Measurements from ENCODE around the gene FRY. TPM values are rescaled to one million over a fixed set of nuclear protein-coding genes. Genes with fewer than 3 reads are reported as not detected.

The FRY gene
- total RNA-seq, 2 experiments from 2014 or later, result 0.47 to 1.4 TPM

DNA sequence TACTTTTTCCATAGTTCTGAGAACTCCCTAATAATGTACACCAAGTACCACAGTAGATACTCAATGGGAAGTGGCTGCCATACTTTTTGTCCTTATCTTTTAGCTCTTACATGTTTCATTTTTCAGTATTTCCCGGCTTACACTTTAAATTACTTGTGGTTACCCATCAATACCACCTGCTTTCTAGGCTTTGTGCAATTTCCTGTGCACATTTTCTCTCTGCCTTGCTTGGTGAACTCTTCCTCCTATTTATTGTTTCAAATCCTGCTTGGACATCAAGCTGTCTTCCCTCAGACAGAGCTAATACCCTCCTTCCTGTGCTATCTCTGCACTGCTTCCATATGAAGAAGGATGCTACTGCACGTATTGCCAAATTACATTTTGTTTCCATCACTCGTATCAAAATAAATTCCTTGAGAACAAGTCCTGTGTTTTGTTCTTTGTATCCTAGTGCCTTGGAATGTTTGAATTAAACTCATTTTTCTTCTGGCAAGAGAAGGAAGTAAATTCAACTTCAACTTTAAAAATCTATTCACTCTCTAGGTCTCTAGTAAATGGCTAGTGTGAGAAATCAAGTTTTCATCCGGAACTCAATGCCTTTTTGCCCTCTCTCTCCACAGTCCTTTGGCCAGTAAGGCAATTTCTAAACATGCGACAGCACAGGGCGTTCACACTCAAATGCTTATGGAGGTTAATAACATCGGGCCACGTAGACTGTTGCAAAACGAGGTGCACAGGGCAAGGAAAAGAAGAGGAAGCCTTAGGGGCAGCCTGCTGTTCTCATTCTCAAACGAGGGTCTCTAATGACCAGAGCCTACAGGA is 277.9 kb downstream of the FRY start:
- peaks cover 4% of the 10 kb centered on the region for H3K27me3 Mint-ChIP-seq (ENCODE audit: low read depth)
- DNase-seq (no peak), ATAC-seq (peak; percentile 43)
- no peaks in the 10 kb centered on the region for H3K36me3 Mint-ChIP-seq (ENCODE audit: low read depth)
- POLR2A ChIA-PET, result no interaction called here
- no peaks in the 10 kb centered on the region for H3K9me3 Mint-ChIP-seq (ENCODE audit: insufficient read depth)
- no peak overlapping the region for H3K4me3 Mint-ChIP-seq
- peak overlapping the region; percentile 28 for H3K27ac Mint-ChIP-seq
- CTCF ChIA-PET, result interaction anchor here (0.6 to 1.4 kb wide), 7 partner anchors 42 to 400 kb away, joined by 3 to 13 read pairs (median 3); no protein-coding TSS in a partner anchor
- H3K4me1 Mint-ChIP-seq (ENCODE audit: low read depth), result peaks cover 31% of the 10 kb centered on the region

GRCh38 chr13:32310134-32310706 is 278.6 kb downstream of the FRY start:
- ATAC-seq (peak; percentile 66), DNase-seq (peak; percentile 48)
- H3K27ac Mint-ChIP-seq, result no peak overlapping the region
- POLR2A ChIA-PET, result no interaction called here
- no peaks in the 10 kb centered on the region for H3K36me3 Mint-ChIP-seq (ENCODE audit: low read depth)
- H3K4me1 Mint-ChIP-seq (ENCODE audit: low read depth), result peaks cover 36% of the 10 kb centered on the region
- H3K27me3 Mint-ChIP-seq (ENCODE audit: low read depth), result peaks cover 4% of the 10 kb centered on the region
- CTCF ChIA-PET, result interaction anchor here (0.8 kb wide), 1 partner anchor 401 kb away, joined by 4 read pairs; no protein-coding TSS in a partner anchor
- H3K9me3 Mint-ChIP-seq (ENCODE audit: insufficient read depth), result no peaks in the 10 kb centered on the region
- no peak overlapping the region for H3K4me3 Mint-ChIP-seq

DNA sequence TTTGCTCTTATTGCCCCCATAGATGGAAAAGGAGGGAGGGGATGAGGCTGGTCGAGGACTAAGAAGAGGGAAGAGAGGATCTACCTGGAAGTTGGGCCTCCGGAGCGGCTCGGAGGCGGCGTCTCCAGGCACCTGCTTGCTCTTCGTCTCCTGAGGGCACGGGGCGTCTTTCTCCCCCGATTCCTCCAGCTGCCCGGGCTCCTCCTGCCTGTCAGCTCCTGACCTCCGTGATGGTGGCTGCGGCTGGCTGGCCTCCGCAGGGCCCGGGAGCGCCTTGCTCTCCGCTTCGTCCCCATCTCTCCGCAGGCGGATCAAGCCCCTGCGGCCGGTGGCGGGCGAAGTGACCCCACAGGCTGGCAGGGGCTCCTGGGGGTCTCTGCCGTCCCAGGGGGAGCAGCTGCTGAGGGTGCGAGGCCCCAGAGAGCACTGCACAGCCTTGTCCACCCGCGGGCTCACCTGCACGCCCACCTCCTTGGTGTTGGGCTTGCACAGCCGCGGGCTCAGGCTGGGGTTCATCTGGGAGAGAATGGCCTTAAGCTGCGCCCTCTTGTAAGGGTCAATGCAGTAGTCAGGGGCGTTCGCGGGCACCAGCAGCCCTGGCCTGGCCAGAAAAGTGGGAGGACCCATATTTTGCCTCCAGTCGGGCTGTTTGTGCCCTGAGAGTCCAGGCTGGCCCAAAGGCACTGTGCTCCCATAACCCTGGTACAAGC is 279.8 kb downstream of the FRY start:
- no peak for DNase-seq
- CTCF ChIA-PET, result interaction anchor here (0.8 to 1.1 kb wide), 3 partner anchors 43 to 402 kb away, joined by 4 to 6 read pairs (median 6); no protein-coding TSS in a partner anchor
- peaks cover 3% of the 10 kb centered on the region for H3K36me3 Mint-ChIP-seq (ENCODE audit: low read depth)
- H3K9me3 Mint-ChIP-seq (ENCODE audit: insufficient read depth), result no peaks in the 10 kb centered on the region
- no peak overlapping the region for H3K4me3 Mint-ChIP-seq
- POLR2A ChIA-PET, result interaction anchor here (0.8 kb wide), 1 partner anchor 14 kb away, joined by 3 read pairs; no protein-coding TSS in a partner anchor
- no peak overlapping the region for H3K27ac Mint-ChIP-seq
- no peak for ATAC-seq
- peaks cover under 1% of the 10 kb centered on the region for H3K27me3 Mint-ChIP-seq (ENCODE audit: low read depth)
- peaks cover 39% of the 10 kb centered on the region for H3K4me1 Mint-ChIP-seq (ENCODE audit: low read depth)

DNA sequence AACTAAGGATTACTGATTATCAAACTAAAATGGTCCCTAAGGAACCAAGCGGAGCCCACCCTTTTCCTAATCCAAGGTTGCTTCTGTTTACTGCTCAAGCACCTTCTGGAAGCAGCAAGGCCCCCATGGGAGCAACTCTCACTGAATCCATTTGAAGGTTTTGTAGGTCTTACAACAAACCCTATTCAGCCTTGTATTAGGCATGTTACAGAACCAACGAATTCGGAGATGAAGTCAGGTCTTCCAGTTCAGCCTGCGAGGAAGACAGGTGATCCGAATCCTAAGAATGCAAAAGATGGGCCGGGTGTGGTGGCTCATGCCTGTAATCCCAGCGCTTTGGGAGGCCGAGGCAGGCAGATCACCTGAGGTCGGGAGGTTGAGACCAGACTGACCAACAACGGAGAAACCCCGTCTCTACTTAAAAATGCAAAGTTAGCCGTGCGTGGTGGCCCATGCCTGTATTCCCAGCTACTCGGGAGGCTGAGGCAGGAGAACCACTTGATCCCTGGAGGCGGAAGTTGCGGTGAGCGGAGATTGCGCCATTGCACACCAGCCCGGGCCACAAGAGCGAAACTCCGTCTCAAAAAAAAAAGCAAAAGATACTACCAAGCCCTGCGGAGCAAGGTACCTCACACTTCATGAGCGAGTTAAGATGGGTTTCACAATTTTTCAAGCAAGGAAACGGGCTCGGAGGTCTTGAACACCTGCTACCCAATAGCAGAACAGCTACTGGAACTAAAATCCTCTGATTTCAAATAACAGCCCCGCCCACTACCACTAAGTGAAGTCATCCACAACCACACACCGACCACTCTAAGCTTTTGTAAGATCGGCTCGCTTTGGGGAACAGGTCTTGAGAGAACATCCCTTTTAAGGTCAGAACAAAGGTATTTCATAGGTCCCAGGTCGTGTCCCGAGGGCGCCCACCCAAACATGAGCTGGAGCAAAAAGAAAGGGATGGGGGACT is 283.0 kb downstream of the FRY start:
- DNase-seq (peak; percentile 84), ATAC-seq (peak; percentile 62)
- Mint-ChIP-seq H3K4me3 (peak overlapping the region; percentile 89), H3K4me1 (ENCODE audit: low read depth) (peaks cover 44% of the 10 kb centered on the region), H3K9me3 (ENCODE audit: insufficient read depth) (no peaks in the 10 kb centered on the region), H3K27ac (peak overlapping the region; percentile 99), H3K36me3 (ENCODE audit: low read depth) (peaks cover 17% of the 10 kb centered on the region), H3K27me3 (ENCODE audit: low read depth) (no peaks in the 10 kb centered on the region)
- POLR2A ChIA-PET, result interaction anchor here (0.5 to 3.0 kb wide), 40 partner anchors 9 to 1228 kb away, joined by 3 to 64 read pairs (median 4); partner anchors contain the start of genes FRY, N4BP2L1 and N4BP2L2
- CTCF ChIA-PET, result interaction anchor here (0.8 to 2.4 kb wide), 14 partner anchors 8 to 405 kb away, joined by 3 to 11 read pairs (median 4); partner anchors contain the start of gene N4BP2L1

DNA sequence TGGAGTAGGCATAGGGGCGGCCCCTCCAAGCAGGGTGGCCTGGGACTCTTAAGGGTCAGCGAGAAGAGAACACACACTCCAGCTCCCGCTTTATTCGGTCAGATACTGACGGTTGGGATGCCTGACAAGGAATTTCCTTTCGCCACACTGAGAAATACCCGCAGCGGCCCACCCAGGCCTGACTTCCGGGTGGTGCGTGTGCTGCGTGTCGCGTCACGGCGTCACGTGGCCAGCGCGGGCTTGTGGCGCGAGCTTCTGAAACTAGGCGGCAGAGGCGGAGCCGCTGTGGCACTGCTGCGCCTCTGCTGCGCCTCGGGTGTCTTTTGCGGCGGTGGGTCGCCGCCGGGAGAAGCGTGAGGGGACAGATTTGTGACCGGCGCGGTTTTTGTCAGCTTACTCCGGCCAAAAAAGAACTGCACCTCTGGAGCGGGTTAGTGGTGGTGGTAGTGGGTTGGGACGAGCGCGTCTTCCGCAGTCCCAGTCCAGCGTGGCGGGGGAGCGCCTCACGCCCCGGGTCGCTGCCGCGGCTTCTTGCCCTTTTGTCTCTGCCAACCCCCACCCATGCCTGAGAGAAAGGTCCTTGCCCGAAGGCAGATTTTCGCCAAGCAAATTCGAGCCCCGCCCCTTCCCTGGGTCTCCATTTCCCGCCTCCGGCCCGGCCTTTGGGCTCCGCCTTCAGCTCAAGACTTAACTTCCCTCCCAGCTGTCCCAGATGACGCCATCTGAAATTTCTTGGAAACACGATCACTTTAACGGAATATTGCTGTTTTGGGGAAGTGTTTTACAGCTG is 283.9 kb downstream of the FRY start, which contains the start of the genes BRCA2 and ZAR1L:
TSS of gene BRCA2 (plus strand) at position 271 of the 790 bp plus-strand sequence. CDS start 953 bp downstream, outside the sequence.
TSS of gene ZAR1L (minus strand) at position 126 of the 790 bp plus-strand sequence. CDS start 3,438 bp downstream, outside the sequence.
- peaks cover 41% of the 10 kb centered on the region for H3K4me1 Mint-ChIP-seq (ENCODE audit: low read depth)
- H3K27me3 Mint-ChIP-seq (ENCODE audit: low read depth), result no peaks in the 10 kb centered on the region
- POLR2A ChIA-PET, result interaction anchor here (0.5 to 3.0 kb wide), 45 partner anchors 8 to 1228 kb away, joined by 3 to 64 read pairs (median 4); partner anchors contain the start of genes FRY, N4BP2L1 and N4BP2L2
- H3K9me3 Mint-ChIP-seq (ENCODE audit: insufficient read depth), result no peaks in the 10 kb centered on the region
- peak; percentile 93 for DNase-seq
- peaks cover 25% of the 10 kb centered on the region for H3K36me3 Mint-ChIP-seq (ENCODE audit: low read depth)
- peak; percentile 92 for ATAC-seq
- H3K4me3 Mint-ChIP-seq, result peak within 1 kb of the TSS; percentile 89
- CTCF ChIA-PET, result interaction anchor here (0.8 to 2.4 kb wide), 15 partner anchors 8 to 405 kb away, joined by 3 to 11 read pairs (median 4); partner anchors contain the start of gene N4BP2L1
- peak within 1 kb of the TSS; percentile 99 for H3K27ac Mint-ChIP-seq

DNA sequence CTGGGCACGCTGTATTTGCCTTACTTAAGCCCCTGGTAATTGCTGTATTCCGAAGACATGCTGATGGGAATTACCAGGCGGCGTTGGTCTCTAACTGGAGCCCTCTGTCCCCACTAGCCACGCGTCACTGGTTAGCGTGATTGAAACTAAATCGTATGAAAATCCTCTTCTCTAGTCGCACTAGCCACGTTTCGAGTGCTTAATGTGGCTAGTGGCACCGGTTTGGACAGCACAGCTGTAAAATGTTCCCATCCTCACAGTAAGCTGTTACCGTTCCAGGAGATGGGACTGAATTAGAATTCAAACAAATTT is 284.4 kb downstream of the FRY start:
- CTCF ChIA-PET, result interaction anchor here (1.1 to 2.4 kb wide), 8 partner anchors 12 to 406 kb away, joined by 3 to 11 read pairs (median 4); no protein-coding TSS in a partner anchor
- no peak for DNase-seq
- Mint-ChIP-seq H3K9me3 (ENCODE audit: insufficient read depth) (no peaks in the 10 kb centered on the region), H3K36me3 (ENCODE audit: low read depth) (peaks cover 30% of the 10 kb centered on the region), H3K27ac (peak overlapping the region; percentile 99), H3K4me3 (peak overlapping the region; percentile 89), H3K4me1 (ENCODE audit: low read depth) (peaks cover 41% of the 10 kb centered on the region), H3K27me3 (ENCODE audit: low read depth) (no peaks in the 10 kb centered on the region)
- peak; percentile 40 for ATAC-seq
- POLR2A ChIA-PET, result interaction anchor here (0.5 to 3.0 kb wide), 15 partner anchors 11 to 1227 kb away, joined by 3 to 64 read pairs (median 4); partner anchors contain the start of genes N4BP2L1 and N4BP2L2

DNA sequence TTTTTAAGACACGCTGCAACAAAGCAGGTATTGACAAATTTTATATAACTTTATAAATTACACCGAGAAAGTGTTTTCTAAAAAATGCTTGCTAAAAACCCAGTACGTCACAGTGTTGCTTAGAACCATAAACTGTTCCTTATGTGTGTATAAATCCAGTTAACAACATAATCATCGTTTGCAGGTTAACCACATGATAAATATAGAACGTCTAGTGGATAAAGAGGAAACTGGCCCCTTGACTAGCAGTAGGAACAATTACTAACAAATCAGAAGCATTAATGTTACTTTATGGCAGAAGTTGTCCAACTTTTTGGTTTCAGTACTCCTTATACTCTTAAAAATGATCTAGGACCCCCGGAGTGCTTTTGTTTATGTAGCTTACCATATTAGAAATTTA is 284.9 kb downstream of the FRY start:
- Mint-ChIP-seq H3K36me3 (ENCODE audit: low read depth) (peaks cover 34% of the 10 kb centered on the region), H3K27me3 (ENCODE audit: low read depth) (no peaks in the 10 kb centered on the region), H3K9me3 (ENCODE audit: insufficient read depth) (no peaks in the 10 kb centered on the region), H3K4me3 (peak overlapping the region; percentile 89), H3K27ac (peak overlapping the region; percentile 99), H3K4me1 (ENCODE audit: low read depth) (peaks cover 44% of the 10 kb centered on the region)
- POLR2A ChIA-PET, result interaction anchor here (0.8 to 3.0 kb wide), 3 partner anchors 110 to 1225 kb away, joined by 3 to 64 read pairs (median 3); partner anchors contain the start of genes N4BP2L1 and N4BP2L2
- DNase-seq (no peak), ATAC-seq (no peak)
- CTCF ChIA-PET, result interaction anchor here (1.3 kb wide), 2 partner anchors 35 to 406 kb away, joined by 3 to 4 read pairs; no protein-coding TSS in a partner anchor

DNA sequence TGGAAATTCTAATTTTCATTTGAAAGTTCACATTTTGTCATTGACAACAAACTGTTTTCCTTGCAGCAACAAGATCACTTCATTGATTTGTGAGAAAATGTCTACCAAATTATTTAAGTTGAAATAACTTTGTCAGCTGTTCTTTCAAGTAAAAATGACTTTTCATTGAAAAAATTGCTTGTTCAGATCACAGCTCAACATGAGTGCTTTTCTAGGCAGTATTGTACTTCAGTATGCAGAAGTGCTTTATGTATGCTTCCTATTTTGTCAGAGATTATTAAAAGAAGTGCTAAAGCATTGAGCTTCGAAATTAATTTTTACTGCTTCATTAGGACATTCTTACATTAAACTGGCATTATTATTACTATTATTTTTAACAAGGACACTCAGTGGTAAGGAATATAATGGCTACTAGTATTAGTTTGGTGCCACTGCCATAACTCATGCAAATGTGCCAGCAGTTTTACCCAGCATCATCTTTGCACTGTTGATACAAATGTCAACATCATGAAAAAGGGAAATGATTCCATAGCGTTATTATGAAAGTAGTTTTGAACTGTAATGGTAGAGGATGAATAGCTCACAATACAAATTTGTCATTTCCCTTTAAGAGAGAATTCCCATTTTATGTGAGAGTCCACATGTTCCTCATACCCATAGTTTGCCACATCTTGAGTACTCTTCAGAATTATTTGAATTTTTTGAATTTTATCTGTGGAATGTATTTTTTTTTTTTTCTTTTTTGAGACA is 286.3 kb downstream of the FRY start:
- H3K4me3 Mint-ChIP-seq, result peak overlapping the region; percentile 24
- ChIA-PET POLR2A (interaction anchor here (0.7 to 1.2 kb wide), 2 partner anchors 109 to 819 kb away, joined by 3 read pairs; no protein-coding TSS in a partner anchor), CTCF (interaction anchor here (0.7 to 1.4 kb wide), 6 partner anchors 12 to 125 kb away, joined by 3 to 5 read pairs (median 3); no protein-coding TSS in a partner anchor)
- no peaks in the 10 kb centered on the region for H3K27me3 Mint-ChIP-seq (ENCODE audit: low read depth)
- ATAC-seq (no peak), DNase-seq (no peak)
- peaks cover 43% of the 10 kb centered on the region for H3K4me1 Mint-ChIP-seq (ENCODE audit: low read depth)
- peaks cover 39% of the 10 kb centered on the region for H3K36me3 Mint-ChIP-seq (ENCODE audit: low read depth)
- H3K27ac Mint-ChIP-seq, result no peak overlapping the region
- H3K9me3 Mint-ChIP-seq (ENCODE audit: insufficient read depth), result no peaks in the 10 kb centered on the region

GRCh38 chr13:32320528-32320927 is 289.0 kb downstream of the FRY start:
- ChIA-PET CTCF (no interaction called here), POLR2A (no interaction called here)
- peaks cover 52% of the 10 kb centered on the region for H3K36me3 Mint-ChIP-seq (ENCODE audit: low read depth)
- ATAC-seq (no peak), DNase-seq (no peak)
- H3K4me3 Mint-ChIP-seq, result no peak overlapping the region
- peaks cover 30% of the 10 kb centered on the region for H3K4me1 Mint-ChIP-seq (ENCODE audit: low read depth)
- H3K27me3 Mint-ChIP-seq (ENCODE audit: low read depth), result no peaks in the 10 kb centered on the region
- H3K27ac Mint-ChIP-seq, result no peak overlapping the region
- H3K9me3 Mint-ChIP-seq (ENCODE audit: insufficient read depth), result no peaks in the 10 kb centered on the region

Measured in activated CD8-positive, alpha-beta T cell treated with anti-CD3 and anti-CD28 coated beads, Interleukin-2, amount 10 ng/mL, durations not matched to agents 7 days and 5 days (primary cell).